Measurements from ENCODE around the gene SETD2.

SETD2 gene

DNA sequence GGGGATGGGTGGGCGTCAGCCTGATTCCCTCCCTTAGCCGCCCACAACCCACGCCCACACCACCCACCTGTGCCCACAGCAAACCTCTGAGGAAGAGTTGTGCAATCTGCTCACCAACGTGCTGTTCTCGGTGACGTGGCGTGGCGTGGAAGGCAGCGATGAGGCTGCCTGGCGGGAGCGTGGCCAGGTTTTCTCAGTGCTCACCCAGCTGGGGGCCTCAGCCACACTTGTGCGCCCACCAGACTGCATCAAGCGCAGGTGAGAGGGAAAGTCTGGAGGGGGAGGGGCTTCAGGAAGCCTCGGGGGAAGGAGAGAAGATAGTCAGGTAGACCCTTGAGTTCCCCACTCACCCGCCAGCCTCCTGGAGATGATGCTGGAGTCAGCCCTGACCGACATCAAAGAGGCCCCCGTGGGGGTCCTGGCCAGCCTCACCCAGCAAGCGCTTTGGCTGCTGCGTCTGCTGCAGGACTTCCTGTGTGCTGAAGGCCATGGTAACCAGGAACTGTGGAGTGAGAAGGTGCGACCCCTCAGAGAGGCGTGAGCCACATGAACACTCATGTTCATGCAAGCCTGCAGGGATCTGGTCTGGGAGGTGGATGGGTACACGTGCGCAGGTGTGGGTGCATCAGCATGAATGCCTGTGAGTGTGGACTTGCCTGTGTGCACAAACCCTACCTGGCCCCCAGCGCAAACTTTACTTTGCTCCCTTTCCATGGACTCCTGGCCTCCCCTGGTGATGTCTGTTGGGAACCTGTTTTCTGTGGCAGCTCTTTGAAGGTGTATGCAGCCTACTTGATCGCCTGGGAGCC is 162.8 kb downstream of the SETD2 start:
- no peak for DNase-seq (ENCODE audit: low read depth, low spot score)
- TF ChIP-seq SUZ12 (IDR thresholded peaks at IDR 0.05; ENCODE audit: extremely low read depth, insufficient read depth, insufficient read length) (no peak), YY1 (IDR thresholded peaks at IDR 0.05; ENCODE audit: insufficient read depth, insufficient read length) (no peak), ZNF274 (IDR thresholded peaks at IDR 0.05; ENCODE audit: low read depth, low read length) (no peak)
- H3K9me3 ChIP-seq (ENCODE audit: insufficient read depth, low read length): no peaks in the 10 kb centered on the region
- H3K9ac ChIP-seq (ENCODE audit: insufficient read length, low read depth): no peak overlapping the region
- no peak overlapping the region for H3K4me3 ChIP-seq (ENCODE audit: insufficient read length, low read depth)
- peaks cover 61% of the 10 kb centered on the region for H3K36me3 ChIP-seq (ENCODE audit: insufficient read depth, insufficient read length, low read length)
- no peaks in the 10 kb centered on the region for H3K27me3 ChIP-seq (ENCODE audit: insufficient read depth, insufficient read length)
- H3K4me1 ChIP-seq (ENCODE audit: insufficient read depth, insufficient read length): peaks cover 25% of the 10 kb centered on the region

DNA sequence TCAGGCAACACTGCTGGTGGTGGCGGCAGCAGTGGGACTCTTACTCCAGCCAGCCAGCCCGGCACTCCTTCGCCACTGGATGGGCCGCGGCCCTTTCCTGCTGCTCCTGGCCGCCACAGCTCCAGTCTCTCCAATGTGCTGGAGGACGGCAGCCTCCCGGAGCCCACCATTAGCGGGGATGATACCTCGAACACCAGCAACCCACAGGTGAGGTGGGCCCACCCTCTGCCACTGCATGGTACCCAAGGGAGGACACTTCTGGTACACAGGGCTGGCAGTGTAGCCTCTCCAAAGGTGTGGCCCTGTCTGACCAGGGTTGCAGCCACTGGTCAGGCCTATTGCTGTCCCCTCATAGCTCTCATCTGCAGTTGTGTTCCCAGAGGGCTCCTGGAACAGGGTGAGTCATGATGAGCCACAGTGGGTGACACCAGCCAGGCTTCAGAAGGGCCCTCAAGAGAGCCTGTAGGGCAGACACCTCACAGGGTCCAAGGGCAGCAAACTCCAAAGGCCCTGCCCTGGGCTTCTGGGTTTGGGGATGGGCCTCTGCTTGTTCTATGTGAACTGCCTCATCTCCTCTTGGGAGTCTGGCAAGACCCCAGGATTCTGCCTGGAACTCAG is 163.6 kb downstream of the SETD2 start:
- H3K9me3 ChIP-seq (ENCODE audit: insufficient read depth, low read length): no peaks in the 10 kb centered on the region
- H3K4me3 ChIP-seq (ENCODE audit: insufficient read length, low read depth): no peak overlapping the region
- H3K36me3 ChIP-seq (ENCODE audit: insufficient read depth, insufficient read length, low read length): peaks cover 54% of the 10 kb centered on the region
- TF ChIP-seq YY1 (IDR thresholded peaks at IDR 0.05; ENCODE audit: insufficient read depth, insufficient read length) (no peak), SUZ12 (IDR thresholded peaks at IDR 0.05; ENCODE audit: extremely low read depth, insufficient read depth, insufficient read length) (no peak)
- DNase-seq (ENCODE audit: low read depth, low spot score): no peak
- H3K9ac ChIP-seq (ENCODE audit: insufficient read length, low read depth): no peak overlapping the region
- H3K4me1 ChIP-seq (ENCODE audit: insufficient read depth, insufficient read length): peaks cover 25% of the 10 kb centered on the region
- no peaks in the 10 kb centered on the region for H3K27me3 ChIP-seq (ENCODE audit: insufficient read depth, insufficient read length)

DNA sequence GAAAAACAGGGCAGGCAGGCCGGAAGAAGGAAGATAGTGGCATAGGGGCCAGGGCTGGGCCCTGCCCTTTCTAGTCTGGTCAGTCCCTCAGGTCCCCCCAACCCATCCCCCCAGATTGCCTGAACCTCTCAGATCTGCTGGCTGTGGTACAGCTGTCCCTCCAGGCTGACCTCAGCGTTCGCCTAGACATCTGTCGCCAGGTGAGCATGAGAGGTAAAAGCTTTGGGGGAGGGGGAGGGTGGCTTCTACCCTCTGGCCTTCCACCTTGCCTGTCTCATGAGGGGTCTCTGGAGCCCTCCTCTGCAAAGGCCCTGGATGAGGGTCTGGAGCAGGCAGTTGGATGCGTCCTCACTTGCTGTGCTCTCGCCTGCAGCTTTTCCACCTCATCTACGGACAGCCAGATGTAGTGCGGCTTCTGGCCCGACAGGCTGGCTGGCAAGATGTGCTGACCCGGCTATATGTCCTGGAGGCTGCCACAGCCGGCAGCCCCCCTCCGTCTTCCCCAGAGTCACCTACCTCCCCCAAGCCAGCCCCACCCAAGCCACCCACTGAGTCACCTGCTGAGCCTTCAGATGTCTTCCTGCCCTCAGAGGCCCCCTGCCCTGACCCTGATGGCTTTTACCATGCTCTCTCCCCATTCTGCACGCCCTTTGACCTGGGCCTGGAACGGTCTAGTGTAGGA is 164.3 kb downstream of the SETD2 start:
- Histone ChIP-seq H3K36me3 (ENCODE audit: insufficient read depth, insufficient read length, low read length) (peaks cover 48% of the 10 kb centered on the region), H3K4me1 (ENCODE audit: insufficient read depth, insufficient read length) (peaks cover 25% of the 10 kb centered on the region), H3K9me3 (ENCODE audit: insufficient read depth, low read length) (no peaks in the 10 kb centered on the region), H3K27me3 (ENCODE audit: insufficient read depth, insufficient read length) (no peaks in the 10 kb centered on the region), H3K9ac (ENCODE audit: insufficient read length, low read depth) (peak overlapping the region; percentile 53), H3K4me3 (ENCODE audit: insufficient read length, low read depth) (no peak overlapping the region)
- TF ChIP-seq SUZ12 (IDR thresholded peaks at IDR 0.05; ENCODE audit: extremely low read depth, insufficient read depth, insufficient read length): no peak
- no peak for TF ChIP-seq YY1 (IDR thresholded peaks at IDR 0.05; ENCODE audit: insufficient read depth, insufficient read length)
- TF ChIP-seq ZNF274 (IDR thresholded peaks at IDR 0.05; ENCODE audit: low read depth, low read length): no peak
- no peak for DNase-seq (ENCODE audit: low read depth, low spot score)

DNA sequence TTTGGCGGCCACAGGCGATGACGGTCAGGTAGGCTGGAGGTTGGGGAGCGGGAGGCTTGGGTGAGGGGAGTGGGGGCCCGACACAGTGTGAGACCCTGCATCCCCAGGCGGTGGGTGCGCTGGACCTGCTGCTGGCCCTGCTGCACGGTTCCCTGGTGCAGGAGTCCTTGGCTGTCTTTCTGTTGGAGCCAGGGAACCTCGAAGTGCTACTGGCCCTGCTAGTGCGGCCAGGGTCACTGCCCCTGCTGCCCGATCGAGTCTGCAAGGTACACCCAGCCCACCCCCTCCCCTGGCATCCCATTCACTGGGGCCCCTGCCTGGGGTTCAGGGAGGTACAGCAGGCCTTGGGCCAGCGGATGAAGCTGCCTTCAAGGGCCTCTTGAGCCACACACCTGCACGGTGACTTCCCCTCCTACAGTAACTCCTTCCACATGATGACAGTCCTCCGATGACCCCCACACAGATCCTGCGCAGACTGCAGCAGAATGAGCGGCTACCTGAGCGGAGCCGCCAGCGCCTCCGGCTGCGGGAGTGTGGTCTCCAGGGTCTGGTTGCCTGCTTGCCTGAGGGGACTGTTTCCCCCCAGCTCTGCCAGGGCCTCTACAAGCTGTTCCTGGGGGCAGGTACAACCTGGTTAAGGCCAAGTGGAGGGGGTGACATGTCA is 164.9 kb downstream of the SETD2 start:
- Histone ChIP-seq H3K27me3 (ENCODE audit: insufficient read depth, insufficient read length) (no peaks in the 10 kb centered on the region), H3K4me1 (ENCODE audit: insufficient read depth, insufficient read length) (peaks cover 25% of the 10 kb centered on the region), H3K9ac (ENCODE audit: insufficient read length, low read depth) (peak overlapping the region; percentile 52), H3K9me3 (ENCODE audit: insufficient read depth, low read length) (no peaks in the 10 kb centered on the region), H3K4me3 (ENCODE audit: insufficient read length, low read depth) (no peak overlapping the region), H3K36me3 (ENCODE audit: insufficient read depth, insufficient read length, low read length) (peaks cover 47% of the 10 kb centered on the region)
- DNase-seq (ENCODE audit: low read depth, low spot score): no peak
- TF ChIP-seq YY1 (IDR thresholded peaks at IDR 0.05; ENCODE audit: insufficient read depth, insufficient read length): no peak

DNA sequence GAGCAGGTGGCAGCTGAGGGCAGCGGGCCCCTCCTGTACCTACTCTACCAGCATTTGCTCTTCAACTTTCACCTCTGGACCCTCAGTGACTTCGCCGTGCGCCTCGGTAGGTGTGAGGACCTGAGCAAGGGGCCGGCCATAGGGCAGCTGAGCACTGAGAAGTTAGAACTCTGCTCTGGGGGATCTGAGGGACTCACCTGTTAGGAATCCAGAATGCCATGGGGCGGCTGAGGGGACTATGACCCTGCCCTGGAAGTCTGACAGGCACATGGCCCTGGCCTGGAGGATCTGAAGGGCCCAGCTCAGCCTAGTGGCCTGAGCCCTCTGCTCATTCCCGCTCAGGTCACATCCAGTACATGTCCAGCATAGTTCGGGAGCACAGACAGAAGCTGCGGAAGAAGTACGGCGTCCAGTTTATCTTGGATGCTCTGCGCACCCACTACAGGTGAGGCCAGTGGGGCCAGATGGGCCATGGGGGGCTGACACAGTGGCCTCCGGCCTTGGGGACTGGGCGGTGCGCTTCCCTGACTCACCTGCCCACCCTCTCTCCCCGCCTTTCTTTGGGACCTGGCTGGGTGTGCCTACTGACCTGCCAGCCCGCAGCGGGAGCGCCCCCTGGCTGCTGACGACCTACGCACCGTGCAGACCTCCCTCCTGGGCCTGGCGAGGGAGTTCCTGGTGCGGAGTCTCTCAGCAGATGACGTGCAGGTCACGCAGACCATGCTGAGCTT is 165.6 kb downstream of the SETD2 start:
- peak overlapping the region; percentile 52 for H3K9ac ChIP-seq (ENCODE audit: insufficient read length, low read depth)
- H3K4me1 ChIP-seq (ENCODE audit: insufficient read depth, insufficient read length): peaks cover 25% of the 10 kb centered on the region
- peaks cover 41% of the 10 kb centered on the region for H3K36me3 ChIP-seq (ENCODE audit: insufficient read depth, insufficient read length, low read length)
- TF ChIP-seq YY1 (IDR thresholded peaks at IDR 0.05; ENCODE audit: insufficient read depth, insufficient read length) (no peak), SUZ12 (IDR thresholded peaks at IDR 0.05; ENCODE audit: extremely low read depth, insufficient read depth, insufficient read length) (no peak), ZNF274 (IDR thresholded peaks at IDR 0.05; ENCODE audit: low read depth, low read length) (no peak)
- no peaks in the 10 kb centered on the region for H3K27me3 ChIP-seq (ENCODE audit: insufficient read depth, insufficient read length)
- H3K4me3 ChIP-seq (ENCODE audit: insufficient read length, low read depth): no peak overlapping the region
- H3K9me3 ChIP-seq (ENCODE audit: insufficient read depth, low read length): no peaks in the 10 kb centered on the region
- peak; percentile 81 for DNase-seq (ENCODE audit: low read depth, low spot score)

DNA sequence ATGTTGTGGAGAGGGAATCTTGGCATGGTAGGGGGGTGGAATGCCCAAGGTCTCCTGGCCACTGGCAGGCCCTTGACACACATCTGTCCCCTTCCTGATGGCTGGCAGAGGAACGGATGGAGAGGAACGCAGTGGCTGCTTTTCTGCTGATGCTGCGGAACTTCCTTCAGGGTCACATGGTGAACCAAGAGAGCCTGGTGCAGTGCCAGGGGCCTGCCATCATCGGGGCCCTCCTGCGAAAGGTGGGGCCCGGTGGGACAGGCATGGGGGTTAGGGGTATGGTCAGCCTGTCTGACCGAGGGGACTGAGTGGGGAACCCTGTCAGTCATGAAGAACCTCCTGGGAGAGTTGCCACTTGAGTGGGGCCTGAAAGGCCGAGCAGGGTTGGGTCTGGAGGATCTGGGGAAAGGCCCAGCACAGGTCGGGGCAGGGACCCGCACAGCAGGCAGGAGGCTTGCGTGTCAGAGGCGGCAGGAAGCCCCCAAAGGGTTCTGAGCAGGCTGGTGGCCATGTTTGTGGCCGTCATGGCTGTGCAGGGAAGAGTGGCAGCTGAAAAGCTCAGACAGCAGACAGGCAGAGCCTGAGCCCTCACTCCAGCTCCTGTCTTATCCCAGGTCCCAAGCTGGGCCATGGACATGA is 166.3 kb downstream of the SETD2 start:
- Histone ChIP-seq H3K9me3 (ENCODE audit: insufficient read depth, low read length) (no peaks in the 10 kb centered on the region), H3K27me3 (ENCODE audit: insufficient read depth, insufficient read length) (no peaks in the 10 kb centered on the region), H3K9ac (ENCODE audit: insufficient read length, low read depth) (no peak overlapping the region), H3K36me3 (ENCODE audit: insufficient read depth, insufficient read length, low read length) (peaks cover 35% of the 10 kb centered on the region), H3K4me1 (ENCODE audit: insufficient read depth, insufficient read length) (peaks cover 25% of the 10 kb centered on the region), H3K4me3 (ENCODE audit: insufficient read length, low read depth) (no peak overlapping the region)
- no peak for DNase-seq (ENCODE audit: low read depth, low spot score)
- TF ChIP-seq ZNF274 (IDR thresholded peaks at IDR 0.05; ENCODE audit: low read depth, low read length) (no peak), SUZ12 (IDR thresholded peaks at IDR 0.05; ENCODE audit: extremely low read depth, insufficient read depth, insufficient read length) (no peak), YY1 (IDR thresholded peaks at IDR 0.05; ENCODE audit: insufficient read depth, insufficient read length) (no peak)

All from NT2/D1 (cell line).